CD4-positive, alpha-beta T cell treated with Interleukin-12 subunit alpha and Interleukin-12 subunit beta, for 1 hour (primary cell): ENCODE data around the gene CTAGE1.
"Not testable (repeated sequence)": the region's sequence is repeated elsewhere in the genome, so short reads cannot be mapped to it uniquely, and the experiment has no call there.

Source experiments
- DNase-seq: peaks from one replicate; pipeline ENCODE4 v3.0.0-alpha.2; 2020

CTAGE1 gene

GRCh38 chr18:22433956-22434355 lies 16.2 kb upstream of the CTAGE1 start:
- no peak for DNase-seq

GRCh38 chr18:22432657-22433137 lies 15.0 kb upstream of the CTAGE1 start:
- no peak for DNase-seq

DNA sequence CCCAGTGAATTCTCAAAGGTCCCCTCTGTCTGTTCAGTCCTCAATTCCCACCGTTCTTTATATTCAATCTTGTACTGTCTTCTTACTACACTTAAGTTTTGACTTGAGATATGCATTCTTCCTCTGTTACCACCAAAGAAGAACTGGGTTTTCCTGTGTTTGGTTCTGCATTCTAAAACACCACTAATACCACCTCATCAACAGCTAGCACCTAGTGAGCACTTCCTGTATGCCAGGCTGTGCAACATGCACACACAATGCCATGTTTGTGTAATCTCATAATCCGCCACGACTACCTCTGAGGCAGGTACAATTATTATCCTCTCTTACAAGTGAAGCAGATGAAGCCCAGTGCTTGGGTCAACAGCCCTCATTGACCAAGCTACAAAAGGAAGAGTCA lies 11.8 kb upstream of the CTAGE1 start:
- peak; percentile 11 for DNase-seq

DNA sequence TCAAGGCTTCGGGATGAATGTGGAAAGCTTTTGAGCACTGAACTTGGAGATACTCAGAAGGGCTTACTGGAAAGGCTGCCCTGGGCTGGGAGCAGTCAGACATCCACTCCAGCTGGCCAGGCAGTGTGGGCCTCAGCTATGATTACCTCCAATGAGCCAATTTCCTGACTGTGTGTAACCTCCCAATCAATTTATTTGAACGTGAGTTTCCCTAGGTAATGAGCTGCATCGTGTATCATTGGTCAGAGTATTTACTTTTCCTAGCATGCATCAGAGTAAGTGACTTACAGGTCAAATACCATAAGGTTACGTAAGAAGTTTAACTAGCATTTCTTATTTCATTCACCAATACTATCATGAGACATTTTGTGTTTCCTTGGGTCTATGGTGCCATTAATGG lies 11.0 kb upstream of the CTAGE1 start:
- no peak for DNase-seq

DNA sequence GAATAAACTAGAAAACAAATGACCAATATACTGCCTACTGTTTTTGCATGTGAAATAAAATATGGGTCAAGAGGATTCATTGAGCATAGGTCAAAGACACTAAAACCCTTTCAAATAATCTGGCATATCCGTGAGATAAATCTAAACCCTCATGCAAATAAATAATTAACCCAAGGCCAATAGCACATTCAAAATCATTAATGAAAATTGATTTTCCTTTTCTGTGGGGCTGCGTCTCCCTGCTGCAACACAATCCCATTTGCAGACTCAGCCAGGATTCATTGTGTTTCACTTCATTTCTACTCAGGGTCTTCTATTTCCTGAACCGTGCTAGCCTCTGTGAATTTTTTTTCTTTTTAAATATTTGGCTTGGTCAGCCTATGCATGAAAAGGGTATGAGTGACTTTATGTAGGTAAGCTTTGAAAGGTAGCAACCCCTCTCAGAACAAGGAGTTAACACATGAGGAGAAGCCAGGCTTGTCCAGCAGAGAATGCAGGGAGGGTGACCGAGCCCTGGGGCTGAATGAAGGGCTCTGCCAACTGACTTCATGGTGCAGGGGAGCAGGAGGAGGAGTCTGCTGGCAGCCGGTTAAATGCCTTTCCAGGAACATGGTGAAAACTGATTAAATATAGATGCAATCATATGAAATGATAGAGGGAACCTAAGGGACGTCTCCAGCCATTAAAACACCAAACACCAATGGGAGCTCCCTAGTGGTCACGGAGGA lies 10.3 kb upstream of the CTAGE1 start:
- DNase-seq = no peak

- no peak for DNase-seq
These were observed 6.8 kb upstream of the CTAGE1 start for GRCh38 chr18:22424565-22424963.

- DNase-seq = no peak
These were observed 6.3 kb upstream of the CTAGE1 start for GRCh38 chr18:22423878-22424564.

- no peak for DNase-seq
These were observed 5.3 kb upstream of the CTAGE1 start for GRCh38 chr18:22422909-22423548.

DNA sequence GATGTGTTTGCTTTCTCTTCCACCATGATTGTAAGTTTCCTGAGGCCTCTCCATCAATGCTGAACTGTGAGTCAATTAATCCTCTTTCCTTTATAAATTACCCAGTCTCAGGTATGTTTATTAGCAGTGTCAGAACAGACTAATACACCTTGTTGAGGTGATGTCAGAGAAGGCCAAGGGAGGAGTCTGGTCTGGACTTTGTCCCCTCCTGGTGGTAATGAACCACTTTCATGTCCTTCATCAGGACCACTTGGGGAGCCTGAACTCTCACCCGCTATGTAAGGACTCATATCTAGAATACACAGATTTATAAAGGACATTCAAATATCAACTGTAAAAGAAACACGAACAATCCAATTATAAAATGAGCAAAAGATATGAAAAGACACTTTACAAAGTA lies 2.9 kb upstream of the CTAGE1 start:
- no peak for DNase-seq

GRCh38 chr18:22412176-22412911 lies 5.4 kb downstream of the CTAGE1 start:
- no peak for DNase-seq

- DNase-seq = no peak
These were observed 6.3 kb downstream of the CTAGE1 start for GRCh38 chr18:22411446-22411845.

DNA sequence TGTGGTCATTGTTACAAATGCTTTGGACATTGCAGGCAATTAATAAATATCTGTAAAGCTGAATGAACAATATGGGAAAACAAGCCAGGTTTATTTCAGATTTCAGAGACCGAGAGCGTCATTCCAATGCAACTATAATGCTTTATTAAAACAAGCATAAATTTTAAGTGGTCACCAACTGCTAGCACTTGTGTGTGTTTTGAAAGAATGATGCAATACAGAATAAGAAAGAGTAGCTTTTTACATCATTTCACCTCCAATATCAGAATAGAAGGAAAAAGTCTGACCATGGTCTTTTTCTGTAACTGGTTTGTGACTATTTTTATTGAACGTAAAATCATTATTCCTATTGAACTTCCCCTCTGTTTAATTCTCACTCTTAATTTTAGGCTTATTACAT lies 7.6 kb downstream of the CTAGE1 start:
- DNase-seq = no peak

- no peak for DNase-seq
These were observed 8.3 kb downstream of the CTAGE1 start for GRCh38 chr18:22409445-22409844.

GRCh38 chr18:22408059-22408458 lies 9.7 kb downstream of the CTAGE1 start:
- peak; percentile 20 for DNase-seq

DNA sequence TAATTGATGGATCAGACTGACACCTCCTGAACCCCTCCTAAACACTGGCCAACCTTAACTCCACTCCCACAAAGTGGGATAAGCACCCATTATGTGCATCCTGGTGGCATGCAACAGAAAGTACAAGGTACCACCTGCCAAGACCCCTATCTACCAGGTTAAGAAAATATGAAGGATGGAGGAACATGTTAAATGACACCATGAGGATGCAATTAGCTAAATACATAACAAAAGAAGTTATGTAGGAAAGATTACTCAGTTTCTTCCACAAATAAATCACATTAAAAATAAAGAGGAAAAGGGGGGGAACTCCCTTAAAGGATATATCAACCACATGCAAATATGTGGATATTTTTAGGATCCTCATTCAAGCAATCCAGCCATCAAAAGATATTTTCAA lies 12.6 kb downstream of the CTAGE1 start:
- no peak for DNase-seq

GRCh38 chr18:22403950-22404349 lies 13.8 kb downstream of the CTAGE1 start:
- no peak for DNase-seq

DNA sequence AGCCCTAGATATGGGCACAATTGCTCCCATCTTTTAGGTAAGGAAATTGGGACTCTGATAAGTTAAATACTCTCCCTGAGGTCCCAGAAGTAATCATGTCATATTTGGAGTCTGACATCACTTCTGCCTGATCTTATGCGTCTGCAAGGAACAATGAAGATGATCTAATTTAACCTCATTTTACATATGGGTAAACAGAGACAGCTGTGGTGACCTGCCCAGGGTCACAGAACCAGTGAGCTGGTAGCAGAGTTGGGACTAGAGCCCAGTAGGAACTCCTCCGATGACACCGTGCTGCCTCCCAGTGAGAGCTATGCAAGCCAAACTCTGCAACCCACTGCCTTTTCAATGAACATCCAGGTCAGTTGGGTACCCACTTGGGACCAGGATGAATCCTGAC lies 17.8 kb downstream of the CTAGE1 start:
- no peak for DNase-seq

GRCh38 chr18:22398464-22398863 lies 19.3 kb downstream of the CTAGE1 start:
- no peak for DNase-seq

DNA sequence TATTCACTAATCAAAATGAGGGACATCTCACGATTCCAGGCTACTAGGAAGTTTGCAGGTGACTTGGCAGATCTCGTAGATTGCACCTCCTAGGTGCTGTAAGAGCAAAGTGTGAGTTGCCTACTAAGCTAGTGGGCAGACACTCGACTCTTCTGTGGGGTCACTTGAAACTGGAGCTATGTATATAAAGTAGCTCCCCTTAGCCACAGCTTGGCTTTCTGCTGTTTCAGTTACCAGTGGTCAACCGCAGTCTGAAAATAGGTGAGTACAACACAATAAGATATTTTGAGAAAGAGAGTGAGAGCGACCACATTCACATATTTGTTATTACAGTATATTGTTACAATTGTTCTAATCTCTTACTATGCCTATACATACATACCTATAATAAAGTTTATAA lies 23.3 kb downstream of the CTAGE1 start:
- no peak for DNase-seq

- not testable (repeated sequence) for DNase-seq
These were observed 24.6 kb downstream of the CTAGE1 start for GRCh38 chr18:22393164-22393563.

DNA sequence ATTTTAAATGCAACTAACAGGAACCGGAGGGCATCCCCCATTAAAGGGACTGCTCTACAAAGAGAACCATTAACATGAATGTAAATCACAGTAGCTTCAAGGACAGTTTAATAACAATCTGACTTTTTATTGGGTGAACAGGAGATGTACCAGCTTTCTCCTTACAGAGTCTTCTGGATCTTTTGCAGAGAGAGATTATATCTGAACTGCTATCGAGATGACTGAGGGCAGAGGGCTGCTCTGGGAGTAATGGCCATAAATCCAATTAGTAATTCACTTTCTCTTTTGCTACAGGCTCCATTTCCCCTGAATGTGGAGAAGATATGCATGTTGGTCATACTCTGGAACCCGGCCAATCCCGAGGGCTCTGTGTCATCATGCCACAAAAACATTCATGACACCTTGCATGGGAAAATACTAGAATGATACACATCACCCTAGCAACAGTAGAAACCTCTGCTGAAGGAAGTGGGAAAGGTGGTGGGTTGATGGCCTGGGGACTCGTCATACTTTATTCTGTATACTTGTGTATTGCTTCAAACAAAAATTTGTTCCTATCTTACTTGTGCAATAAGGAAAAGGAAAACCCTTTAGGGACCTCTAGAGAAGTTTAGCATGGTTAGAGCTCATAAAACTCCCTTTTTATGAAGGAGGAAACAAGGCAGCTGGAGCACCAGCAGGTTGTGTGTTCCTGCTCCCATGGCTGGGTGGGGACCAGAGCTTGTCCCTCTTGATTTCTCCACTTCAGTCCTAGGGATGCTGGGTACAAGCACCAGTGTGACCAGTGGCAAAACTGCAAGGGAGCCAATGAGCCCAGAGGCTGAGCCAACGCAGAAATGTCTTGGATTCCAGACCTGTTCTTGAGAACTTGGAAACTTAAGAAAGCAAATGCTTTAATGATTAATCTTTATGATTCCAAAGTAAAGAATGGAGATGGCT lies 26.0 kb downstream of the CTAGE1 start:
- DNase-seq = peak; percentile 58

DNA sequence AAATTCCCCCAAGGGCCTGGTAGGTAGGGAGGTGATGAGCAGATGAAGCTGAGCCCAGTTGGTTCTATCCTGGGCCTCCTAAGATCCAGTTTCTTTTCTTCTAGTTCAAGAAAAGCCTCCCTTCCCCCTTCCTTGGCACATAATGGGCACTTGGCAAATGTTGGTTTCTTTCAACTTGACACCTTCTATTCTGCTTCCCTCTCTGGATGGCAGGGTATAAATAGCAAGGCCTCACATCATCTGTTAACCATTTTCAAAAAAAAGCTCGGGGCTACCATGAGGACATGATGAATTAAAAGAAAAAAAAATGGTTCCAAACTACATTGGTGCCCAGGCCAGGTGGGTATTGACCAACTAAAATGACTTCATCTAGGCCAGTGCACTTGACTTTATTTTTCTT lies 29.9 kb downstream of the CTAGE1 start:
- DNase-seq = no peak
